ENCODE results near the gene MED8.

- no peak for TF ChIP-seq EZH2 (IDR thresholded peaks at IDR 0.05; ENCODE audit: borderline replicate concordance, low read depth, low read length, poor library complexity, severe bottlenecking)
- no peak for TF ChIP-seq CTCF (conservative IDR thresholded peaks at IDR 0.05; ENCODE audit: low read depth, low read length)
Observed at GRCh38 chr1:43419627-43420425, 30.2 kb upstream of the MED8 start.

Data from A673 (cell line).